Stimulated activated naive B cell treated with anti-CD40 and anti-IgM and Interleukin-4, amounts not matched to agents 10 μg/mL and 1 μg/mL and 100 μg/mL, for 72 hours (primary cell): ENCODE results near the gene FLRT1.

Source experiments
- ATAC-seq, 2 donors: fragments of 150-1000 bp; cut with Tn5 transposase; replicated peaks; 2 replicates each; pipeline ENCODE4 v1.10.0; 2021; ENCODE audit warnings: moderate library complexity in 1 of 2
- DNase-seq: peaks from one replicate; pipeline ENCODE4 v3.0.0; 2021
- H3K27ac Mint-ChIP-seq: one replicate; pipeline ENCODE4 v1.8.0; 2022; ENCODE audit warnings: mild to moderate bottlenecking, mixed read lengths
- H3K27me3 Mint-ChIP-seq, 2 donors: one replicate each; pipeline ENCODE4 v1.8.0; 2022; ENCODE audit warnings: mixed read lengths in 2 of 2
- H3K36me3 Mint-ChIP-seq, 2 donors: one replicate each; pipeline ENCODE4 v1.8.0; 2022; ENCODE audit warnings: mixed read lengths in 2 of 2, mild to moderate bottlenecking in 1 of 2
- H3K4me1 Mint-ChIP-seq, 2 donors: one replicate each; pipeline ENCODE4 v1.8.0; 2022; ENCODE audit warnings: mixed read lengths in 2 of 2, mild to moderate bottlenecking in 1 of 2
- H3K4me3 Mint-ChIP-seq, 2 donors: one replicate each; pipeline ENCODE4 v1.8.0; 2022; ENCODE audit warnings: mild to moderate bottlenecking in 2 of 2, mixed read lengths in 2 of 2, moderate library complexity in 1 of 2
- H3K9me3 Mint-ChIP-seq, 2 donors: one replicate each; pipeline ENCODE4 v1.8.0; 2022; ENCODE audit warnings: mixed read lengths in 2 of 2, mild to moderate bottlenecking in 1 of 2

Gene FLRT1

GRCh38 chr11:64081745-64082442 is 46.2 kb downstream of the FLRT1 start:
- Mint-ChIP-seq H3K4me3 (no peak overlapping the region), H3K36me3 (no peaks in the 10 kb centered on the region), H3K9me3 (no peaks in the 10 kb centered on the region), H3K27ac (no peak overlapping the region), H3K27me3 (no peaks in the 10 kb centered on the region), H3K4me1 (peaks cover 0 to 3% of the 10 kb centered on the region in 2 donors)
- ATAC-seq: no peak
- no peak for DNase-seq

- DNase-seq (no peak), ATAC-seq (no peak)
- peaks cover 0 to 2% of the 10 kb centered on the region in 2 donors for H3K27me3 Mint-ChIP-seq
- no peaks in the 10 kb centered on the region for H3K36me3 Mint-ChIP-seq
- no peak overlapping the region for H3K27ac Mint-ChIP-seq
- H3K4me3 Mint-ChIP-seq: no peak overlapping the region
- H3K9me3 Mint-ChIP-seq: no peaks in the 10 kb centered on the region
- H3K4me1 Mint-ChIP-seq: peaks cover 0 to 4% of the 10 kb centered on the region in 2 donors
These were observed 47.8 kb downstream of the FLRT1 start for GRCh38 chr11:64083398-64084080.

- no peaks in the 10 kb centered on the region for H3K36me3 Mint-ChIP-seq
- DNase-seq: no peak
- no peaks in the 10 kb centered on the region for H3K9me3 Mint-ChIP-seq
- ATAC-seq: no peak
- H3K4me3 Mint-ChIP-seq: no peak overlapping the region
- no peak overlapping the region for H3K27ac Mint-ChIP-seq
- H3K4me1 Mint-ChIP-seq: peaks cover 0 to 4% of the 10 kb centered on the region in 2 donors
- H3K27me3 Mint-ChIP-seq: peaks cover 0 to 4% of the 10 kb centered on the region in 2 donors
These were observed 48.6 kb downstream of the FLRT1 start for GRCh38 chr11:64084146-64084950.

GRCh38 chr11:64084951-64085710 is 49.4 kb downstream of the FLRT1 start:
- DNase-seq: no peak
- Mint-ChIP-seq H3K36me3 (no peaks in the 10 kb centered on the region), H3K27ac (no peak overlapping the region), H3K4me3 (no peak overlapping the region), H3K9me3 (no peaks in the 10 kb centered on the region), H3K4me1 (peaks cover 0 to 4% of the 10 kb centered on the region in 2 donors), H3K27me3 (peaks cover 0 to 4% of the 10 kb centered on the region in 2 donors)
- ATAC-seq: no peak
